Mucosa of rectum (tissue), 2 donors: ENCODE data around the gene SLC16A6.
"Not testable (repeated sequence)": the region's sequence is repeated elsewhere in the genome, so short reads cannot be mapped to it uniquely, and the experiment has no call there.

Experiments used
- H3K27ac ChIP-seq, 2 donors: one replicate each; pipeline ENCODE4 v1.7.0; 2013; ENCODE audit warnings: inconsistent platforms in 2 of 2, low read depth in 2 of 2, low read length in 2 of 2
- H3K27me3 ChIP-seq, 2 donors: one replicate each; pipeline ENCODE4 v1.7.0; 2013; ENCODE audit warnings: low read length in 2 of 2; ENCODE audit not compliant: control insufficient read depth in 2 of 2, insufficient read depth in 2 of 2
- H3K36me3 ChIP-seq, 2 donors: one replicate each; pipeline ENCODE4 v1.7.0; 2013; ENCODE audit warnings: low read length in 2 of 2; ENCODE audit not compliant: control insufficient read depth in 2 of 2, insufficient read depth in 2 of 2
- H3K4me1 ChIP-seq, 2 donors: one replicate each; pipeline ENCODE4 v1.7.0; 2013; ENCODE audit warnings: low read length in 2 of 2, mild to moderate bottlenecking in 1 of 2; ENCODE audit not compliant: control insufficient read depth in 2 of 2, insufficient read depth in 2 of 2
- H3K4me3 ChIP-seq, 2 donors: one replicate each; pipeline ENCODE4 v1.7.0; 2013; ENCODE audit warnings: low read length in 2 of 2
- H3K9ac ChIP-seq, 2 donors: one replicate each; pipeline ENCODE4 v1.7.0; 2013; ENCODE audit warnings: low read length in 2 of 2, low read depth in 1 of 2, mild to moderate bottlenecking in 1 of 2
- H3K9me3 ChIP-seq, 2 donors: one replicate each; pipeline ENCODE4 v1.7.0; 2013; ENCODE audit warnings: low read length in 2 of 2; ENCODE audit not compliant: control insufficient read depth in 2 of 2
- donor health status: healthy.
- donor health status: Normal muscosa, but diverticular disease.

The SLC16A6 gene

GRCh38 chr17:68237369-68238163, 53.4 kb downstream of the SLC16A6 start:
- not testable (repeated sequence) for H3K4me1 ChIP-seq, H3K9me3 ChIP-seq, H3K36me3 ChIP-seq, H3K27me3 ChIP-seq
- Histone ChIP-seq H3K9ac (peak overlapping the region; percentile 51 to 56), H3K4me3 (peak overlapping the region; percentile 24 to 53), H3K27ac (peak overlapping the region; percentile 80 to 87)

- H3K9me3 ChIP-seq, H3K4me1 ChIP-seq, H3K27me3 ChIP-seq, H3K36me3 ChIP-seq, H3K9ac ChIP-seq, H3K4me3 ChIP-seq: not testable (repeated sequence)
- peak overlapping the region; percentile 67 to 75 for H3K27ac ChIP-seq
Measured at GRCh38 chr17:68235336-68235791, 55.6 kb downstream of the SLC16A6 start.

GRCh38 chr17:68234726-68235335, 56.1 kb downstream of the SLC16A6 start:
- H3K4me3 ChIP-seq, H3K27me3 ChIP-seq, H3K4me1 ChIP-seq, H3K36me3 ChIP-seq, H3K9me3 ChIP-seq, H3K9ac ChIP-seq: not testable (repeated sequence)
- peak overlapping the region; percentile 67 to 75 for H3K27ac ChIP-seq

- H3K4me3 ChIP-seq, H3K27ac ChIP-seq, H3K36me3 ChIP-seq, H3K27me3 ChIP-seq, H3K9ac ChIP-seq, H3K4me1 ChIP-seq, H3K9me3 ChIP-seq: not testable (repeated sequence)
Measured at GRCh38 chr17:68232741-68233140, 58.2 kb downstream of the SLC16A6 start.

- H3K27me3 ChIP-seq: no peaks in the 10 kb centered on the region
- H3K9ac ChIP-seq: no peak overlapping the region
- H3K4me1 ChIP-seq: no peaks in the 10 kb centered on the region
- H3K36me3 ChIP-seq: no peaks in the 10 kb centered on the region
- no peaks in the 10 kb centered on the region for H3K9me3 ChIP-seq
- H3K4me3 ChIP-seq: no peak overlapping the region
- no peak overlapping the region for H3K27ac ChIP-seq
Measured at GRCh38 chr17:68231541-68231940, 59.4 kb downstream of the SLC16A6 start.

GRCh38 chr17:68231131-68231530, 59.8 kb downstream of the SLC16A6 start:
- not testable (repeated sequence) for H3K4me3 ChIP-seq, H3K9me3 ChIP-seq, H3K27ac ChIP-seq, H3K9ac ChIP-seq, H3K36me3 ChIP-seq, H3K27me3 ChIP-seq, H3K4me1 ChIP-seq

- Histone ChIP-seq H3K9me3 (no peaks in the 10 kb centered on the region), H3K36me3 (no peaks in the 10 kb centered on the region), H3K4me3 (no peak overlapping the region), H3K27me3 (no peaks in the 10 kb centered on the region), H3K9ac (no peak overlapping the region), H3K27ac (no peak overlapping the region), H3K4me1 (no peaks in the 10 kb centered on the region)
Measured at GRCh38 chr17:68229619-68230018, 61.3 kb downstream of the SLC16A6 start.

- Histone ChIP-seq H3K4me1 (no peaks in the 10 kb centered on the region), H3K4me3 (no peak overlapping the region), H3K36me3 (no peaks in the 10 kb centered on the region), H3K9me3 (no peaks in the 10 kb centered on the region), H3K27me3 (no peaks in the 10 kb centered on the region), H3K9ac (no peak overlapping the region), H3K27ac (no peak overlapping the region)
Measured at GRCh38 chr17:68228817-68229570, 61.9 kb downstream of the SLC16A6 start.

GRCh38 chr17:68228039-68228680, 62.8 kb downstream of the SLC16A6 start:
- not testable (repeated sequence) for H3K36me3 ChIP-seq, H3K27ac ChIP-seq, H3K9me3 ChIP-seq, H3K4me1 ChIP-seq, H3K4me3 ChIP-seq, H3K27me3 ChIP-seq, H3K9ac ChIP-seq

- not testable (repeated sequence) for H3K36me3 ChIP-seq, H3K4me1 ChIP-seq, H3K27me3 ChIP-seq, H3K9me3 ChIP-seq, H3K9ac ChIP-seq, H3K27ac ChIP-seq, H3K4me3 ChIP-seq
Measured at GRCh38 chr17:68225055-68225454, 65.9 kb downstream of the SLC16A6 start.
